ENCODE measurements around the gene PTCH2.
"Not testable (repeated sequence)": the region's sequence is repeated elsewhere in the genome, so short reads cannot be mapped to it uniquely, and the experiment has no call there.

The PTCH2 gene

GRCh38 chr1:44817771-44818495, 25.1 kb downstream of the PTCH2 start:
- no peak for DNase-seq

- DNase-seq, result no peak
Measured at GRCh38 chr1:44817307-44817706, 25.7 kb downstream of the PTCH2 start.

- not testable (repeated sequence) for DNase-seq
Measured at GRCh38 chr1:44815926-44816325, 27.1 kb downstream of the PTCH2 start.

GRCh38 chr1:44812822-44813543, 30.1 kb downstream of the PTCH2 start:
- no peak for DNase-seq

GRCh38 chr1:44811234-44811633, 31.8 kb downstream of the PTCH2 start:
- no peak for DNase-seq

- DNase-seq, result not testable (repeated sequence)
Measured at GRCh38 chr1:44810762-44811105, 32.3 kb downstream of the PTCH2 start.

- DNase-seq, result no peak
Measured at GRCh38 chr1:44810101-44810761, 32.8 kb downstream of the PTCH2 start.

- DNase-seq, result peak; percentile 80
Measured at GRCh38 chr1:44808938-44809917, 33.8 kb downstream of the PTCH2 start.

- peak; percentile 90 for DNase-seq
Measured at GRCh38 chr1:44808063-44808937, 34.8 kb downstream of the PTCH2 start, which contains the start of gene BTBD19. Gene BTBD19, plus strand, starts transcription at chr1:44808523. Its CDS starts 298 bp downstream, at chr1:44808821.

- peak; percentile 99 for DNase-seq
Measured at GRCh38 chr1:44807364-44808062, 35.5 kb downstream of the PTCH2 start.

GRCh38 chr1:44806704-44807363, 36.2 kb downstream of the PTCH2 start, which contains the start of gene DYNLT4:
Gene DYNLT4, minus strand, starts transcription at chr1:44807351. Its CDS starts 683 bp downstream, at chr1:44806668.
- DNase-seq, result no peak

- no peak for DNase-seq
Measured at GRCh38 chr1:44806025-44806703, 36.9 kb downstream of the PTCH2 start.

GRCh38 chr1:44805311-44806024, 37.6 kb downstream of the PTCH2 start:
- DNase-seq, result no peak

- DNase-seq, result no peak
Measured at GRCh38 chr1:44803312-44804095, 39.5 kb downstream of the PTCH2 start.

GRCh38 chr1:44803062-44803311, 40.1 kb downstream of the PTCH2 start:
- DNase-seq, result no peak

GRCh38 chr1:44802306-44803061, 40.6 kb downstream of the PTCH2 start:
- no peak for DNase-seq
